GM19238 (cell line): ENCODE results near the gene LIPM.

Source experiments
- DNase-seq: peaks from one replicate; pipeline ENCODE4 v3.0.0; 2011; ENCODE audit warnings: low spot score; ENCODE audit not compliant: insufficient read length

LIPM gene

GRCh38 chr10:88802523-88803285 lies at the start of gene LIPM:
TSS of gene LIPM (plus strand) at chr10:88802730. CDS start at chr10:88802897, 167 bp downstream.
- no peak for DNase-seq

DNA sequence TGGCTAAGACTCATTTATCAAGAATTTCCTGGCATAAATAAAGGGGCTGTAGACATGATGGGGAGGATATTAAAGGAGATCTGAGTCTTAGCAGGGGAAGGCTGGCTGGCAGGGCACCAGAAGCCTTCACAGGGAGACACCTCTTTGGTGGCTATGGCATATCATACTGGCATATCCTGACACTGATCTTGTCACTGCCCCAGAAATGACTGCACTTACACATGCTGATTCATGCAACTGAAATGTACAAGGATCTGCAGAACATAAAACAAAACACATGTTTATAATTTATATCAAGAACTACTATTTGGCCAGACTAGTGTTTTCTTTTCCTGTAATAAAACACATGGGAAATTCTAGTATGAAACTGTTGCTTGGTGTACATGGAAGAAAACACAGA lies 48.2 kb upstream of the LIPM start:
- no peak for DNase-seq

GRCh38 chr10:88755753-88756152 lies 46.8 kb upstream of the LIPM start:
- DNase-seq, result no peak

DNA sequence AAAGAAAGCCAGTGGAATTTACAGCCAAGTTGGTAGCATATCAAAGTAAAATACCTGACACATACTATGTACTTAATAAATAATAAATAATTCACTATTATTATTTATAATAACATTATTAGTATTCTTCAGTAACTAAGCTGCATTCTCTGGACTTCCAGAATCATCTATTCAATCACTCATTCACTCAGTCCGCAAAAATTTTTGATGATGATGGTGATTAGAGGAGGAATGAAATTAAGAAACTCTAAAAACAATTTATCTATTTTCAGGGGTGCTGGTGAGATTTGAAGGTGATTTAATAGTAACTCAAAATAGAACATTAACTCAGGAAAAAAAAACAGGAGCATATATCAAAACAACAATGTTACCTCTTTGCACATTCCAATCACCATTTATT lies 45.9 kb upstream of the LIPM start:
- no peak for DNase-seq

- no peak for DNase-seq
Observed at GRCh38 chr10:88759366-88760101, 43.0 kb upstream of the LIPM start, which contains the start of gene LIPN. TSS of gene LIPN (plus strand) at chr10:88760020. CDS start at chr10:88761406, 1,386 bp downstream.

DNA sequence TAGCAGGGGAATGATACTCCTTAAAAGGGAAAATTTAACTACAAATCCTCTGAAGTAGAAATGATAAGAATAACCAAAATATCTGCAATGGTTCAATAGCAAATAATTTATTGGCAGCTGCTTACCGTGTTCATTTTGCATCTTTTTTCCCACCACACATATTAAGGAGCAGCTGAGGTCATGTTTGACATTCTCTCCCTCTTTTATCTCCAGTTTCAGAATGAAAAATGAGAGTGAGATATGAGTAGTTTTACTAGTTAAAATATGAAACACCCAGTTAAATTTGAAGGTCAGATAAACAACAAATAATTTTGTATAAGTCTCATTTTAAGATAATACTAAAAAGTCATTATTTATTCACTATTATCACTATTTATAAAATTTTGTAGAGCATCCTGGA lies 39.6 kb upstream of the LIPM start:
- no peak for DNase-seq

DNA sequence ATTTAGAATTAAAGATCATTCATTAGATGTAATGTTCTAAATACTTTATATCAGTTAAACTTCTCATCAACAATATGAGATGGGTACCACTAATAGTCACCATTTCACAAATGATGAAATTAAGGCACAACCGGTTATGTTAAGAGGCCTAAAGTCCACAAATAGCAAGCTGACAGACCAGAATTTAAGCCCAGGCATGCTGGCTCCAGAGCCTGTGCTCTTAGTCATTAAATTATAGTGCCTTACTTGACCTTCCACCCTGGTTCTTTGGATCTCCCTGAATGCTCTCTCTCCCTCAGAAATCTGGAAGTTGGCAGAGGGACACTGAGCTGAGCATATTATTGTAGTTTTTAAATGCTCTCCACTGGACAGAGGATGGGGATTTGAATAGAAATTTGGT lies 39.1 kb upstream of the LIPM start:
- DNase-seq, result no peak

GRCh38 chr10:88764110-88764509 lies 38.4 kb upstream of the LIPM start:
- no peak for DNase-seq

DNA sequence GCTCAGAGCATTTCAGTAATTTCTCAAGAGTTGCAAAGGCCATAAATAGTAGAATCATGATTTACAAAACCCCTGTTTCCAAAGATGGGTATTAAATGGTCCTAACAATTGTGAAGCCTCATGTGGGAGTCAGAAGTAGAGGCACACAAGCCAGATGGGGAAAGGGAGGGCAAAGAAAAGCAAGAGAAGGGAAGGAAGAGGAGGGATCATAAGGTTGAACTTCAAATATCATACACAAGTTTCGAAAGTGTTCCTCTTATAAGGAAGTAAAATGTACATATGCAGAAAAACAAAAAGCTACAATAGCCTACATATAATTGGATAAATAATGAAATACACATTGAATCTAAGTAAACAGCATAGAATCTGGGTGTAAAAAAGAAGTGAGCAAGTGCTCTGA lies 36.7 kb upstream of the LIPM start:
- DNase-seq, result no peak

- no peak for DNase-seq
Observed at GRCh38 chr10:88769384-88769783, 33.1 kb upstream of the LIPM start.

DNA sequence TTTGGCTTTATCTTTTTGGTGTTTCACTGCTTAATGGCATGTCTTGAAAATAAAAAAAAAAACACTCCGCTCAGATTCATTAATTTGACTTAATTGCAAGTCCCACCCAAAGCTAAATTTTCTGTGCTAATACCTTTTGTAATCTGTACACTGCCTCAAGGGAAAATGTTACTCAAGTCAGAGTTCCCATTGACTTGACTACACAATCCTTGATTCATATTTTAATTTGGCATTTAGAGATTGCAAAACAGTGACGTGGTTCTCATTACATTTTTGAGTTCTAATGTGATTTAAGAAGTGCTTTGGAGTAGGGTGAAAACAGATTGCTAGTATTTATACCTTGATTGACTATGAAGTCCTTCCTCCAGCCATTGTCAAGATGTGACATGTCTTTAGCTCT lies 21.3 kb upstream of the LIPM start:
- no peak for DNase-seq

GRCh38 chr10:88782222-88782621 lies 20.3 kb upstream of the LIPM start:
- DNase-seq, result no peak

DNA sequence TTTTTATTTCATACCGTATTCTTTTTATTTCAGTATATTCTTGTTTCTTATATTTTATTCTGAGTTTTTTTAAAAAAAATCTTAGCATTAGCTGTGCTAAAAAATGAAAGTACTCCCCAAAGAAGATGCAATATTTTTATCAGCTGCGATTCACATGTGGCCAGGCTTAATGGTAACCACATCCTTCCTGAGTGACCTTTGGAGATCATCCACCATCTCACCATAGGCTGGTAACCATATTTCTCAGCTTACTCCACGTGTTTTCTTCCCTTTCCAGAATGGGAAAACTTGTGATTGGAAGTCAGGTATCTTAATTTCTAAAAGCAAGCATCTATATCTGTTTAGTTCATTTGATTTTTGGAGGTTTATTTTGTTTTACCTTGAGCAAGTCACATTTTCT lies 18.8 kb upstream of the LIPM start:
- DNase-seq, result no peak

GRCh38 chr10:88786032-88786770 lies 16.3 kb upstream of the LIPM start:
- no peak for DNase-seq

DNA sequence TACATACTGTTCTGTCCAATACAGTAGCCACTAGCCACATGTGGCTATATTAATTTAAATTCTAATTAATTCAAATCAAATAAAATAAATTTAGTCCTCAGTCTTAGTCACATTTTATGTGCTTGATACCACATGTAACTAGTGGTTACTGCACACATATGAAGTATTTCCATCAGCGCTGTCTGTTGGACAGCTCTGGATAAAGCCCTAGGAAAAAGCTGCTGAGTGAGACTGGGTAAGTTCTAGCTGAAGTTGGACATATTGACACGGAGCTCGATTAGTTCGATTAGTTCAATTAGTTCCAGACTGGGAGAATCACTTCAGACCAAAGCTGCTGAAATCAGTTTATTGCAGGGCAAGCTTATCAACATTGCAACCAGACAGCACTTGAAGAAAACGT lies 15.1 kb upstream of the LIPM start:
- no peak for DNase-seq

DNA sequence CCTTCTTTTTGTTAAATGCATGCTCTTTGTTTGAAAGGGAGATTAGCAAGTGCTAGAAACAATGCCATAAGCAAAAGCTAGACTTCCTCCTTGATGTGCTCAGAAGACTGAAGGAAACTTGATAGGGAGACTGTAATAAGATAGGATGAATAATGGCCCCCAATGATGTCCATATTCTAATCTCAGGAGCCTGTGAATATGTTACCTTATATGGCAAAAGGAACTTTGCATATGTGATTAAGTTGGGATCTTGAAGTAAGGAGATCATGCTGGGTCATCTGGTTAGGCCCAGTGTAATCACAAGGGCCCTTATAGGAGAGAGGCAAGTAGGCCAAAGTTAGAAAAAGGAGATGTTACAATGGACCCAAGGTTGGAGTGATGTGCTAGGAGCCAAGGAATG lies 13.6 kb upstream of the LIPM start:
- DNase-seq, result no peak

DNA sequence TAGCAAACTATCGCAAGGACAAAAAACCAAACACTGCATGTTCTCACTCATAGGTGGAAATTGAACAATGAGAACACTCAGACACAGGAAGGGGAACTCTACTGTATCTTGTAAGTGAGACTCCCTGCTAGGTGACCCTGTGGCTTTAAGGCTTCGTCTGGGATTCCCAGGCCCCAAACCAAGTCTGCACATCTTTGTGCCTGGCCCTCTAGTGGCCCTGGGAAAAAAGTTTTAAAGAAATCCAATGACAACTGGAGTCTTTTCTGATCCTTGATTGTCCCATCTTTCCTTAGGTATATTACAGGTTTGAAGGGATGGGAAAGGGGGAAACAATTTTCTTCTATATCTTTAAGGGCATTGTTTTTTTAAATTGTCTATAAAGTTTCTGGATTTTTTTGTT lies 10.6 kb upstream of the LIPM start:
- peak; percentile 7 for DNase-seq

- no peak for DNase-seq
Observed at GRCh38 chr10:88792661-88793060, 9.9 kb upstream of the LIPM start.

GRCh38 chr10:88793712-88794299 lies 8.7 kb upstream of the LIPM start:
- no peak for DNase-seq

- no peak for DNase-seq
Observed at GRCh38 chr10:88794731-88795130, 7.8 kb upstream of the LIPM start.

GRCh38 chr10:88800152-88801125 lies 2.1 kb upstream of the LIPM start:
- no peak for DNase-seq
